Right ventricle myocardium superior (tissue), 1 donor: ENCODE results near the gene PRPF6. TPM values are rescaled to one million over a fixed set of nuclear protein-coding genes. Genes with fewer than 3 reads are reported as not detected.
"Not testable (repeated sequence)": the region's sequence is repeated elsewhere in the genome, so short reads cannot be mapped to it uniquely, and the experiment has no call there.

Experiments used
- ATAC-seq: fragments of 200-7000 bp; cut with Tn5 transposase; one replicate; pipeline ENCODE4 v1.9.1; 2020; ENCODE audit warnings: mild to moderate bottlenecking; ENCODE audit not compliant: poor library complexity
- DNase-seq: peaks from one replicate; pipeline ENCODE4 v3.0.0-alpha.2; 2020
- intact Hi-C: fragments of 100-400 bp; cut with DNase I; formaldehyde crosslinking; loops from one replicate; pipeline ENCODE4 v1.11.2; 2022
- total RNA-seq: library from RNA; stranded (reverse); fragmentation: NEBNext Ultra II Directional; extraction: Animal tissue kit (Norgen Biotek cat#: 25700); gene quantifications from one replicate; pipeline ENCODE4 v1.2.1, GENCODE V29; 2021
- donor health status: DM: no; HTN: yes; CAD: no; lungs with severe emphysema.

PRPF6 gene
- total RNA-seq, 1 donor from 2014 or later = 45.3 TPM

DNA sequence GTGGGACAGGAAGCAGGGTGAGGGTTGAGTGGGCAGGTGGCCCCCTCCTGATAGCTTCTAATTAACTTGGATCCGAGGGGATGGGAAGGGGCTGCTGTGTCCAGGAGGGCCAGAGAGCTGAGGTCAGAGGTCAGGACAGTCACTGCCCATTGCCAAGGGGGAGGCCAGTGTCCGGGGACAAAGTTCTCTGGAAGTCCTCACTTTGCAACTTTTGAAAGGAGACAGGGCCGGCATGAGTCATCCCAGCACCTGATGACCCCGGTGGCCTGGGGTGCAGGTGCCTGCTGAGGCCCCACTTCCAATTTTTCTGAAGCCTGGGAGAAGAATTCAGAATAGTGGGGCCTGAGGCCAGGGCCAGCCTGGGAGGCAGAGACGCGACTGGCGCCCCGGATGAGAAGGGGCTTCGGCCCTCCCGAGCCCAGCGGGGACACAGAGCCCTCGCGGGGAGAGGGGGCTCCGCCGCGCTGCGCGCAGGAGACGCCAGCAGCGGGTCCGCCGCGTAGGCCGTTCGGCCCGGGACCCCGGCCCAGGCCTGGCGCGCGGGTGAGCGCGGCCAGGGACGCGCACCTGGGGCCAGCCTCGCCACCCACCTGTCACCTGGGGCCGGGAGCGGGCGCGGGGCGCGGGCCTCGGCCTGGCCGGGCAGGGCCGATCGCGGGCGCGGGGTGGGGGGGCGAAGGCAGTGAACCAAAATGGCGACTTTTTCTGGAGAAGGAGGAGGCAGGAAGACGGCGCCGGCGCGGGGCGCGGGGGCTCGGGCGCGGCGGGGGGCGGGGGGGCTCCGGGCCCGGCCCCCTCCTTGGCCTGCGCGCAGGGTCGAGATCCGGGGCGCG is 11.8 kb upstream of the PRPF6 start:
- no peak for ATAC-seq
- intact Hi-C loops = no loop called here
- DNase-seq = peak; percentile 41

DNA sequence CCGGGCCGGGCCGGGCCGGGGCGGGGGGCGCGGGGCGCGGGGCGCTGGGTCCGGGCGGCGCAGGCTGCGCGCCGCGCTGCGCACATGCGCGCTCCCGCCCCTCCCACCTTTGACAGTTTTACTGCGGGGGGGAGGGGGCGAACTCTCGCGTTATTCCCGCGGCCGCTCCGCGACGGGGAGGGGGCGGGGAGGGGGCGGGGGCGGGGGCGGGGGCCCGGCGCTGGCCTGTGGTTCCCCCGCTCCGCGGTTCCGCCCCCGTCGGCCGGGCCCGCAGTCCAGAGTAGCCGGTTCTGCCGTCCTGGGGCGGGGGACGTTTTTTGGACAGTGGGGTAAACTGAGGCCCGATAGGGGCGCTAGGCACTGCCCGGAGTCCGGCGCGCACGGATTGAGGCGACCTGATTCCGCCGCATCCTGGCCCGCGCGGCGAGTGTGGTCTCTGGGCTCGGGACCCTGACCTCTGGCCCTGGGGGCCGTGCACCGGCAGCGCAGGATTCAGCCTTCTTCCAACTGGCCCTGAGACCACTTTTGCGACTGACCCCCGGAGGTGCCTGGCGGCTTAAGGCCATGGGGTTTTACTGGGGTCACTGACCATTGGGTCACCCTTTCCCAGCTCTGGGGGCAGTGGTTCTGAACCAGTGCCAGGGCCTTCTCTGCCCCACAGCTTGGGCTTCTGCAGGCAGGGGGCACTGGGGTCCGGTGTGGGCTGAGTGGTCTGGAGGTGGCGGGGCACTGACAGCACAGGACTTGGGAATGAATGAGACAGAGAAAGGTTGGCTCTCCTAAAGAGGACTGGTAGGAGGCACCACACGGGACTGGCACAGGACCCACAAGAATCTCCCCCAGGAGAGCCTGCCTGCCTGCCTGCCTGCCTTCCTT is 10.9 kb upstream of the PRPF6 start, which contains the start of gene ZNF512B:
Gene ZNF512B, minus strand, starts transcription at position 93 of the 876 bp plus-strand sequence. CDS start 1,980 bp downstream, outside the sequence.
- ATAC-seq = peak; percentile 55
- intact Hi-C loops = loop anchor here (5.0 kb wide), 2 partner anchors 63 to 78 kb away; no protein-coding TSS in a partner anchor
- DNase-seq = peak; percentile 81

DNA sequence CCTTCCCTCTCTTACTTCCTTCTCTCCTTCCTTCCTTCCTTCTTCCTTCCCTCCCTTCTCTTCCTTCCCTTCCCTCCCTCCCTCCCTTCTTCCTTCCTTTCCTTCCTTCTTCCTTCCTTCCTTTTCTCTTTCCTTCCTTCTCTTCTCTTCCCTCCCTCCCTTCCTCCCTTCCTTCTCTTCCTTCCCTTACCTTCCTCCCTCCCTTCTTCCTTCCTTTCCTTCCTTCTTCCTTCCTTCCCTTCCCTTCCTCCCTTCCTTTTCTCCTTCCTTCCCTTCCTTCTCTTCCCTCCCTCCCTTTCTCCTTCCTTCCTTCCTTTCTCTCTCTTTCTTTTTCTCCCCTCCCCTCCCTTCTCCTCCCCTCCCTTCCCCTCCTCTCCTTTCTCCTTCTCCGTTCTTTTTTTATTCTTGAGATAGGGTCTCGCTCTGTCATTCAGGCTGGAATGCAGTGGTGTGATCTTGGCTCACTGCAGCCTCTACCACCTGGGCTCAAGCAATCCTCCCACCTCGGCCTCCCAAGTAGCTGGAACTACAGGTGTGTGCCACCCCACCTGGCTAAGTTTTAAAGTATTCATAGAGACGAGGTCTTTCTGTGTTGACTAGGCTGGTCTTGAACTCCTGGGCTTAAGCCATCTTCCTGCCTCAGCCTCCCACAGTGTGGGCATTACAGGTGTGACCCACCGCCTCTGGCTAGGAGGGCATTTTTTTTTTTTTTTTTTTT is 10.1 kb upstream of the PRPF6 start:
- ATAC-seq = no peak
- DNase-seq = no peak
- intact Hi-C loops = loop anchor here (5.0 kb wide), 2 partner anchors 64 to 79 kb away; no protein-coding TSS in a partner anchor

DNA sequence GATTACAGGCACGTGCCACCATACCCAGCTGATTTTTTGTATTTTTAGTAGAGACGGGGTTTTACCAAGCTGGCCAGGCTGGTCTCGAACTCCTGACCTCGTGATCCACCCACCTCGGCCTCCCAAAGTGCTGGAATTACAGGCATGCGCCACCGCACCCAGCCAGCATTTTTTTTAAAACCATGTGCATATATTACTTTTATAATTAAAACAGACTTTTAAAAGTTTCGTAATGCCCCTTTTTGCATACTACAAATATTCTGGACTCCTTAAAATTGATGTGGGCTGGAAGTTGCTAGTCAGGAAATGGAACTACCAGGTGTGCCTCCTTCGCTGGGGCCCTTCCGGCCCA is 9.0 kb upstream of the PRPF6 start:
- intact Hi-C loops = loop anchor here (2.0 to 5.0 kb wide), 3 partner anchors 65 to 433 kb away; no protein-coding TSS in a partner anchor
- not testable (repeated sequence) for ATAC-seq, DNase-seq

DNA sequence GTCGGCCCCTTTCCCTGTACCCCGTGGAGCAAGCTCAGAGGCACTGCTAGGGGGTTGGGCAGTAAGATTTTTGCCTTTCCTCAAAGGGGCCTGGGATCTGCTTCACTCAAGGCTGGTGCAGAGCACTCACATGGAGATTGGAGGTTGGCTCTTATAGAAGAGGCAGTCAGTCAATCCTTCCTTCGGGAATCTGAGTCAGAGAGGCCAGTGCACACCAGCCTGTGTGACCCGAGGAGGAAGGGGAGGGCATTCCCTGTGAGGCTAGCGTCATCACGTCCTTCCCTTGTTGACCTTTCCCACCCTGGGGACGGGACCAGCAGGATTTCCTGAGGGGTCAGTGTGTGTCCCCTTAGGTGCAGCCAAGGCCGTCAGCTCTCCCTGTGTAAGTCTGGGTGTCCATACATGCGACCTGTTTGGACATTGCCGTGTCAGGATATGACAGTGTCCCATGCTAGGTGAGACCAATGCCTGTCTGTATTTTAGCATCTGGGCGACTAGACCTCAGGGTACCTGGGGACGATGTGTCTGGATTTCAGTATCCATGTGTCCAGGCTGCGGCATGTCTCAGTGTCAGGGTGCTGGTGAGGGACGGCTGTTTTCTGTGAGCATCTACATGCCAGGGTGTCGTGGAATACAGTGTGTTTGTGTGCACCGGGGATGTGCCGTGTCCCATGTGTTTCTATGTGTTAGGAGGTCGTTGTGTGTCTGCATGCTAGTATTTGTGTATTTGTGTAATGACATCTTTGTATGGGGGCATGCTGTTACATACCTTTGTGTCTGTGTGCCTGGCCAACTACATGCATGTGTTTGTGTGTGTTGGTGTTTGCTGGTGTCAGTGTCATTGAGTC is 8.4 kb upstream of the PRPF6 start:
- intact Hi-C loops = loop anchor here (2.0 to 5.0 kb wide), 3 partner anchors 65 to 434 kb away; no protein-coding TSS in a partner anchor
- no peak for DNase-seq
- ATAC-seq = no peak

DNA sequence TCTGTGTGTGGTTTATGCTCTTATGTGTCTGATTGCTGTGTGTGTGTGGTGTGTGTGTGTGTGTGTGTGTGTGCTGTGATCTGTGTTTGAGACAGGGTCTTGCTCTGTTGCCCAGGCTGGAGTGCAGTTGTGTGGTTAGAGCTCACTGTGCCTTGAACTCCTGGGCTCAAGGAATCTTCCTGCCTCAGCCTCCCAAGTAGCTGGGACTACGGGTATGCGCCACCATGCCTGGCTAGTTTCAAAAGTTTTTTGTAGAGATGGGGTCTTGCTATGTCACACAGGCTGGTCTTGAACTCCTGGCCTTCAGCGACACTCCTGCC is 7.8 kb upstream of the PRPF6 start:
- intact Hi-C loops = loop anchor here (2.0 to 5.0 kb wide), 3 partner anchors 66 to 434 kb away; no protein-coding TSS in a partner anchor
- ATAC-seq (no peak), DNase-seq (no peak)

DNA sequence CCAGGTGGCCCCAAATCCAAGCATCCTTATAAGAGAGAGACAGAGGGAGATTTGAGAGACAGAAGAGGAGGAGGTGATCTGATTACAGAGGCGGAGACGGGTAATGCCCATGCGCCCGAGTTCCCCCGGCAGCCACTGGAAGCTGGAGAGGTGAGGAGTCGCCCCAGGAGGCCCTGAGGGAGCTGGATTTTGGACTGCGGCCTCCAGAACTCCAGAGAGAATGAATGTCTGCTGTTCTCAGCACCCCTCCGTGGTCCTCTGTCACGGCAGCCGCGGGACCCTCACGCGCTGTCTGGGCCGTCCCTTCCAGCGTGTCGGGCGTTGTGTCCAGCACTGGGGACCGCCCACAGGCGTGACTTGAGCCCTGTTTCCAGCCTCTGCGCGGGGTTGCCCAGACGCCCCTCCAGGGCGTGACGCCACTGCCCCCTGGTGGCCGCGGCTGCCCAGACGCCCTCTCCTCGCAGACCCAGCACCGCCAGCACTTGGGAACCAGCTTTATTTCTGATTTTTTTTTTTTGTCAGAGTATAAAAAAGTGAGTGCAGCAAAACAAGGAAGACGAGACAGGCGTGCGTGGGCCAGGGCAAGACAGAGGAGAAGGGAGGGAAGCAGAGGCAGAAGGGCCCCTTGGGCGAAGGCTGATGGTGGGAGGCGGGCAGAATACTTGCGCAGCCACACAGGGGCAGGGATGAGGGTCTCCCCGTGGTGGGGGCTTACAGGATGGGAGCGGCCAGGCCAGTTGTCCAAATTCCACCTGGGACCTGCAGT is 7.1 kb upstream of the PRPF6 start:
- peak; percentile 94 for DNase-seq
- ATAC-seq = peak; percentile 87
- intact Hi-C loops = loop anchor here (2.0 to 5.0 kb wide), 3 partner anchors 67 to 435 kb away; no protein-coding TSS in a partner anchor

DNA sequence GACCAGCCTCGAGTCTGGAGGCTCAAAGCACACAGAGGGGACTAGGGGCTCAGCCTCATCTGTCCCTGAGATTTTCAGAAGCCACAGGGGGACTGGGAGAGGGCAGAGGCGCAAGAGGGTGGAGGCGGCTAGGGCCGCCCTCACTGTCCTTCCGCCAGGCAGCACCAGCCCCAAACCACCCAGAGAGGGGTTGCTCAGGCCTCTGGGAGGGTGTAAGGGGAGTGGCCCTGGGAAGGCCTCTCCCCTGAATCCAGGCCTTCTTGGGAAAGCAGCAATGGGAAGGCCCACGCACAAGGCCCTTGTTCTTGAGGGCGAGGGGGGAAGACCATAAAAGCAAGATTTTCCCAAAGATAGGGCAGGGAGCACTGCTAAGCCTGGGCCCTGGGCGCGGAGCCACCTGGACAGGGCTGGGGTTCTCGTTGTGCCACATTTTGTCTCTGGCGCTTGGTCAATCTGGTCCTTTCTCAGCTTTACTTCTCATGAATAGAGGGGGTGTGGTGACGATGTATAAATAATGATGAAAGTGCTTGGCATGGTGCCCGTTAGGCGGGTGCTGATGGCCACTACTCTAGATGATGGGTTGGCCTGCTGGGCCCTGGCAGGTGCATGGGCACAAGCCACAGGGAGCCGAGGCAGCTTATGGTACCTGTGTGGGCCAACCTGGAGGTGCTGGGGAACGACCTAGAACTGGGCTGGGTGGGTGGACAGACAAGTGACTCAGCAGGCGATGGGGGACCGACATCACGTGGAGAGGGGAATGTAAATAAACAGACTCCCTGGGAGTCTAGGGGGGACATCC is 6.3 kb upstream of the PRPF6 start:
- ATAC-seq (no peak), DNase-seq (no peak)
- intact Hi-C loops = loop anchor here (5.0 kb wide), 2 partner anchors 67 to 82 kb away; no protein-coding TSS in a partner anchor

DNA sequence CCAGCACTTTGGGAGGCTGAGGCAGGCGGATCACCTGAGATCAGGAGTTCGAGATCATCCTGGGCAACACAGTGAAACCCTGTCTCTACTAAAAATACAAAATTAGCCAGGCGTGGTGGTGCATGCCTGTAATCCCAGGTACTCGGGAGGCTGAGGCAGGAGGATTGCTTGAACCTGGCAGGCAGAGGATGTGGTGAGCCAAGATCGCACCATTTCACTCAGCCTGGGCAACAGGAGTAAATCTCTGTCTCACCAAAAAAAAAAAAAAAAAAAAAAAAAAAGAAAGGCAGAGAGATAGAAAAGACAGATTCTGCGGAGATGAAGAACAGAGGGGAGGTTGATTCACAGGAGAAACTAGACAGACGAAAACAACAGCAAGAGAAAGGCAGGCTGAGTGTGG is 4.4 kb upstream of the PRPF6 start:
- intact Hi-C loops, DNase-seq, ATAC-seq: not testable (repeated sequence)

DNA sequence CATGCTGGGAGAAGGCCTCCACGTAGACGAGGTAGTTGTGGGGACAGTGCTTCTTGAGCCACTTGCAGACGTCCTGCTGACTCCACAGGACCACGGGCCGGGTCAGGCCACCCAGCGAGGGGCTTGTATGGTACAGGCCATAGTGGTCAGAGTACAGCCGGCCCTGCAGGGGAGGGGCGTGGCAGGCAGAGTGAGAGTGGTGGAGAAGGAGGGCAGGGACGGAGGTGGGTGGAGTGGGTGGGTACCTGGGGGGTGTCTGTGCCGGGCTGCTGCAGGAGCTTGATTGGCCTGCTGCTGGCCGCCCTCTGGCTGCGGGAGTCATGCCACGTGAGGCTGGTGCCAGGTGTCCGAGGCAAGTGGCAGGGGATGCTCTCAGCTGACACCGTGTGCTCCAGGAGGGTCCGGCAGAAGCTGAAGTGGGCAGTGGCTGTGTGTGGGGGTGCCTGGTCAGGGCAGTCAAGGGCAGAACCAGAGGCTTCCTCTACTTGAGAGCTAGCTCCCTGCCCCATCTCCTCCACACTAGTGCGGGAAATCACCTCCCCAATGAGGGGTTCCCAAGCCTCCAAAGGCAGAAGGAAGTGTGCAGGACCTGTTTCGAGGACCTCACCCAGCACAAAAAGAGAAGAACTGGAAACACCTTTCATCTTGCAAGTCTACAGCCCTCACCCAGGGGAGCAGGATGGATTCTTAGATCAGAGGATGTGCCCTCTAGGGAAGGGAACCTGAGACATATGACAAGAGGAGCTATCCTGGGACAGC is 3.8 kb upstream of the PRPF6 start:
- DNase-seq (no peak), ATAC-seq (no peak)
- intact Hi-C loops = no loop called here

DNA sequence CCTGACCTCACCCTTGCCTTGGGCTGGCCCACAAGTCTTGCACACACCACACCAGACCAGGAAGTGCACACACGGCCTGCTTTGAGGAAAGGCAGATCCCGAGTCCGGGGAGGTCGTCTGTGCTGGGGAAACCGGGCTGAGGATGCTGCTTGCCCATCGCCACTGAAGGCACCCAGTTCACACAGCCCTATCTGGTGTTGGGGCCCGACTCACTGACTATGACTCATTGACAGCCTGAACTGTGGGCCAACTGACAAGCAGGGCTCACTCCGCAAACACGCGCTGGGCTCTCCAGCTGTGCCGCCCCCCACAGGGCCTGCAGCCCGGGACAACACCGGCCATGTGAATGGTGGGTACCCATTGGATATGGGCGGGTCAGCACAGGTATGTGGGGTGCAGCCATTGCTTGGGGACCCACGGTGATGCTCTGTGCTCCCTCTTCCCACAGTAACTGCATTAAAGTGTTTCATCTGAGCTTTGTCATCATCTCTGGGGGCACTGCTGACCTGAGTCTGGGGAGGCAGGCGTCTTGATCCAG is 3.1 kb upstream of the PRPF6 start:
- intact Hi-C loops = no loop called here

DNA sequence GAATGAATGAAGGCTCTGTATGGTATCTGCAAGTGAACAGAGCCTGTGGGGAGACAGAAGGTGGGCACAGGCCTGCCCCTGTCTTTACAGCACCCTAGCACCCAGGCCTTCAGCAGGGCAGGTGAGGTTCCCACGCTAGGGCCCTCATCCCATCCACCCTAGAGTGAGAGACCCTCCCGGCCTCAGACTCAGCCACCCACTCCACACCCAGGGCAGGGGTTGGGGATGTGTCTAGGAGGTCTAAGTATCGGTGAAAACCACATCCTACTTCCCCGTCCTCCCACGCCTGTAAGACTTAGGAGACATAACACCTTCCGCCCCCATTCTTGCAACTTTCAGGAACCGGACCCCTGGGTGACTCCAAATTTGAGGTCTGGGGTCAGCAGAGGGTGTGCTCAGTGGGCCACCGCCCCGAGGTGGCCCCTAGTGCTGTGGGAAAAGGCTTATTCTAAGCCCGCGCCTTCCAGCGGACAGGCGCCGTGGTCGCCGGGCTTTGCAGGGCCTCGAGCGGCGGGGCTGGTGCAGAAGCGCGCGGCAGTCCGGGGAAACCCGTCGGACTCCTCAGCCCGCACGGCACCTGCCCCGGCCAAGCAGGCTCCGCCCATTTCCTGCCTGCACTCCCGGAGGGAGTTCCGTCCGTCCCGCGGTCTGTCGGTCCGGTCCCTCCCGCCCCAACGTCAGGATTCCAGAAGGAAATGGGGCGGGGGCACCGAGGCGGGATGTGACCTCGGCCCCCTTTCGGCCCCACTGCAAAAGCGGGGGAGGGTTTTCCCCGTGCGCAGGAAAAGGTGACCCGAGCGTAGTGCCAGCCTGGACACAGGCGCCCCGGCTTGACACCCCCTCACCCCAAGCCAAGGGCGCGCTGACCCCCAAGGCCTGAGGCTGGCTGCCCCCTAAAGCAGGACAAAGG is 2.4 kb upstream of the PRPF6 start:
- DNase-seq = peak; percentile 84
- peak; percentile 53 for ATAC-seq
- intact Hi-C loops = no loop called here

More for the DNA sequence above, 3.1 kb upstream of the PRPF6 start:
- ATAC-seq = no peak
- peak; percentile 40 for DNase-seq

DNA sequence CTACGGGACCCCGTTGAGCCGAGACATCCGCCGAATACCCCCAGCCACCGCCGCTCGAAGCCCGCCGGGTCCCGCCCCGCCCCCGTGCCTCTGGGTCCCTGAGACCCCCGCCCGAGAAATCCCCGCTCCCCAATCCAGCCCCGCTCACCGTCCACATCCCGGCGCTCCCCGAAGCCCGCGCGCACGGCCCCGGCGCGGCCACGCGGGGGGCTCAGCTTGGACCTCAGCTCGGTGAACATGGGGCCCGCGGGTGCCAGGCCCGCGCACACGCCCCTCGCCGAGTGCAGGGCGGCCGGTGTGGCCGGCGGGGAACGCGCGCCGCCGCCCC is 1.7 kb upstream of the PRPF6 start:
- ATAC-seq (no peak), DNase-seq (peak; percentile 46)
- intact Hi-C loops = no loop called here

DNA sequence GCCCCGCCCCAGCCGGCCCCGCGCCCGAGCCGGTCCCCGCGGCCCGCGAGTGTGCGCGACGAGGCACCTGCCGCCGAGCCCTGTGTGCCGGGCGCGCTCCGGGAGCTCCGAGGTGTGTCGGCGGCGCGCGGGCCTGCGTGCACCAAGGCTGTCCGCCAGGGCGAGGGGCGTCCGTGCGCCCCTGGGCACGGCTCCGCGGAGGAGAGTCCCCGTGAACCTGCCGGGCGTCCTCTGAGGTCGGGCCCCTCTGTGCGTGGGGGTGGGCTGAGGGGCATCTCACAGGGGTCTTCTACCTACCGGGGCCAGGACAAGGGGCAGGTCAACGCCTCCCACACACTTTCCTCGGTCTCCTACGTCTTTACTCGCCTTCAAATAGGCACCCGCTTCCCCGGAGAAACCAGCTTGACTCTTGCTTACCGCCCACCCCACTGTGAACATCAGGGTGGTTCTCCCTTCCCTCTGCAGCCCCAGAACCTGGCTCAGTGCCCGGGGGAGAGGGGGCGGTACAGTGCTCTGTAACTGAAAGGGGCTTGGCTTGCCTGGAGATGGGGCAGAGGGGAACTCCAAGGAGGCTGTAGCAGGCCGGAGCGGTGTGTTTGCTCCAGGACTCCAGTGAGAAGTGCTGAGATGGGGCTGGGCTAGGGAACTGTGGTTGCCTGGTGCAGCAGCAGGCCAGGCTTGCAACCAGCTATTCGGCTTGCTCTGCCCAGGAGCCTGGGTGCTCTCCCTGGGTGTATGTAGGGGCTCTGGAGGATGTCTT is 1.2 kb upstream of the PRPF6 start, which contains the start of gene SAMD10:
Gene SAMD10, minus strand, starts transcription at position 86 of the 760 bp plus-strand sequence. CDS start 175 bp downstream, outside the sequence.
- intact Hi-C loops = loop anchor here (5.0 kb wide), 1 partner anchor 83 kb away; the partner anchor contains the start of gene TCEA2
- ATAC-seq (peak; percentile 18), DNase-seq (peak; percentile 64)
